Cardiac ventricle fibroblast (primary cell): ENCODE data around the gene GNAT2. TPM values are rescaled to one million over a fixed set of nuclear protein-coding genes. Genes with fewer than 3 reads are reported as not detected.

Experiments
- total RNA-seq: library from RNA; depleted of rRNA; stranded (reverse); fragments of >200 nt; gene quantifications from 2 replicates; pipeline ENCODE4 v1.2.3, GENCODE V29; 2015

GNAT2 gene
- total RNA-seq: 0.68 TPM in 1 of 2 replicates, not detected in the other

GRCh38 chr1:109619576-109620400 is at the start of gene GNAT2, which contains the start of gene AMPD2:
TSS of gene GNAT2 (minus strand) at chr1:109619616. CDS start at chr1:109612870, 6,746 bp downstream.
TSS of gene AMPD2 (plus strand) at chr1:109619837. CDS start at chr1:109621176, 1,339 bp downstream.

GRCh38 chr1:109667452-109668122 is 48.2 kb upstream of the GNAT2 start, which contains the start of gene GSTM2:
TSS of gene GSTM2 (plus strand) at chr1:109668057. CDS start at chr1:109668116, 59 bp downstream.

DNA sequence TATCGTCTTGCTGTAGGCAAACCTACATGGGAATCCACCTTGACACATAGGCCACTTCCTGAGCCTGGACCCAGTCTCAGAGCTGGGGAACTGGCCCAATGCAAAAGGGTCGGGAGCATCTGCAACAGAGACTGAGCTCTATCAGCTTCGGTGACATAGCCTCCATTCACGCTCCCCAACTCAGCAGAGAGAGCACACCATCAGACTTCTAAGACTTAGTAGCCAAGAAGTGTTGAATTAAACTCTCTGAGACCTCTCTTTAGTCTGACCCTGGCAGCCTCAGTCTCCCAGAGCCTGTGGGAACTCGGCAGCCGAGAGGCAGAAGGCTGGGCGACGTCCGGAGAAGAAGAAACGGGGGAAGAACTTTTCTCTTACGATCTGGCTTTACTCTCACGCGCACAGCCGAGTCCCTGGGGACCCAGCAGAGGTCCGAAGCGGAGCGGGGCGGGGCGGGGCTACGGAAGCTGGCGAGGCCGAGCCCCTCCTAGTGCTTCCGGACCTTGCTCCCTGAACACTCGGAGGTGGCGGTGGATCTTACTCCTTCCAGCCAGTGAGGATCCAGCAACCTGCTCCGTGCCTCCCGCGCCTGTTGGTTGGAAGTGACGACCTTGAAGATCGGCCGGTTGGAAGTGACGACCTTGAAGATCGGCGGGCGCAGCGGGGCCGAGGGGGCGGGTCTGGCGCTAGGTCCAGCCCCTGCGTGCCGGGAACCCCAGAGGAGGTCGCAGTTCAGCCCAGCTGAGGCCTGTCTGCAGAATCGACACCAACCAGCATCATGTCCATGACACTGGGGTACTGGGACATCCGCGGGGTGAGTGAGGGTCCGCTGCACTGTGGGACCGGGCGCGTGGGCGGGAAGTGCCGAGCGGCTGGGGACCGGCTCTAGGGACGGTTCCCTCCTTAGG is 36.5 kb upstream of the GNAT2 start, which contains the start of gene GSTM4:
TSS of gene GSTM4 (plus strand) at position 485 of the 905 bp plus-strand sequence. CDS start at position 776, 291 bp downstream.

Other genes with a start within 250 kb of the GNAT2 start
- gene SORT1, start 221.7 kb downstream of the GNAT2 start, total RNA-seq: 3.5 and 4.6 TPM in 2 replicates
- gene PSMA5, start 193.2 kb downstream of the GNAT2 start, total RNA-seq: 27.3 and 27.6 TPM in 2 replicates
- gene SYPL2, start 153.1 kb downstream of the GNAT2 start, total RNA-seq: 0.29 and 1.00 TPM in 2 replicates
- 2.2 and 3.7 TPM in 2 replicates for gene ATXN7L2, start 135.7 kb downstream of the GNAT2 start, total RNA-seq
- 3.8 and 5.2 TPM in 2 replicates for gene CYB561D1, start 125.5 kb downstream of the GNAT2 start, total RNA-seq
- 1.2 and 1.4 TPM in 2 replicates for gene AMIGO1, start 109.9 kb downstream of the GNAT2 start, total RNA-seq
- not detected in 2 replicates for gene GPR61, start 79.7 kb downstream of the GNAT2 start, total RNA-seq
- 7.4 and 7.6 TPM in 2 replicates for gene GNAI3, start 71.0 kb downstream of the GNAT2 start, total RNA-seq
- gene AMPD2, start 221 bp upstream of the GNAT2 start, total RNA-seq: 48.8 and 73.6 TPM in 2 replicates
- gene GSTM4, start 36.5 kb upstream of the GNAT2 start, total RNA-seq: 19.7 and 39.6 TPM in 2 replicates
- gene GSTM2, start 48.4 kb upstream of the GNAT2 start, total RNA-seq: 20.9 and 21.6 TPM in 2 replicates
- gene GSTM1, start 68.2 kb upstream of the GNAT2 start, total RNA-seq: not detected in 2 replicates
- 4.4 and 7.1 TPM in 2 replicates for gene GSTM5, start 92.6 kb upstream of the GNAT2 start, total RNA-seq
- 135 and 155 TPM in 2 replicates for gene GSTM3, start 121.4 kb upstream of the GNAT2 start, total RNA-seq
- gene EPS8L3, start 144.3 kb upstream of the GNAT2 start, total RNA-seq: not detected in 2 replicates